ENCODE measurements around the gene LRP11.

- TF ChIP-seq, protein P1, sequence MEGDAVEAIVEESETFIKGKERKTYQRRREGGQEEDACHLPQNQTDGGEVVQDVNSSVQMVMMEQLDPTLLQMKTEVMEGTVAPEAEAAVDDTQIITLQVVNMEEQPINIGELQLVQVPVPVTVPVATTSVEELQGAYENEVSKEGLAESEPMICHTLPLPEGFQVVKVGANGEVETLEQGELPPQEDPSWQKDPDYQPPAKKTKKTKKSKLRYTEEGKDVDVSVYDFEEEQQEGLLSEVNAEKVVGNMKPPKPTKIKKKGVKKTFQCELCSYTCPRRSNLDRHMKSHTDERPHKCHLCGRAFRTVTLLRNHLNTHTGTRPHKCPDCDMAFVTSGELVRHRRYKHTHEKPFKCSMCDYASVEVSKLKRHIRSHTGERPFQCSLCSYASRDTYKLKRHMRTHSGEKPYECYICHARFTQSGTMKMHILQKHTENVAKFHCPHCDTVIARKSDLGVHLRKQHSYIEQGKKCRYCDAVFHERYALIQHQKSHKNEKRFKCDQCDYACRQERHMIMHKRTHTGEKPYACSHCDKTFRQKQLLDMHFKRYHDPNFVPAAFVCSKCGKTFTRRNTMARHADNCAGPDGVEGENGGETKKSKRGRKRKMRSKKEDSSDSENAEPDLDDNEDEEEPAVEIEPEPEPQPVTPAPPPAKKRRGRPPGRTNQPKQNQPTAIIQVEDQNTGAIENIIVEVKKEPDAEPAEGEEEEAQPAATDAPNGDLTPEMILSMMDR (IDR thresholded peaks at IDR 0.05): no peak
- TF ChIP-seq POLR2A (IDR thresholded peaks at IDR 0.05): no peak
Observed at GRCh38 chr6:149885888-149886287, 21.7 kb upstream of the LRP11 start.
